PFSK-1 (cell line): ENCODE results near the gene MAGI1.

Source experiments
- FOXP2 ChIP-seq: optimal IDR thresholded peaks from 2 replicates; pipeline ENCODE3; 2011; ENCODE audit warnings: borderline replicate concordance, control low read depth, inconsistent platforms; ENCODE audit not compliant: insufficient read depth; ENCODE audit errors: extremely low read length, extremely low read depth
- POLR2AphosphoS5 ChIP-seq: IDR thresholded peaks from 2 replicates; pipeline ENCODE4 v1.6.1; 2012; ENCODE audit warnings: low read depth, mild to moderate bottlenecking, control low read depth, low read length, moderate library complexity
- REST ChIP-seq, 2 experiments: IDR thresholded peaks; 2 replicates each; pipeline versions ENCODE4 v1.6.1 to v1.8.0; 2011 to 2012; ENCODE audit warnings: low read depth in 2 of 2, low read length in 2 of 2, control low read depth in 1 of 2, inconsistent platforms in 1 of 2, mild to moderate bottlenecking in 1 of 2, moderate library complexity in 1 of 2; ENCODE audit not compliant: insufficient read depth in 1 of 2
- SIN3A ChIP-seq: IDR thresholded peaks from 2 replicates; pipeline ENCODE4 v1.6.1; 2012; ENCODE audit warnings: mild to moderate bottlenecking, low read length, moderate library complexity, borderline replicate concordance; ENCODE audit not compliant: insufficient read depth
- TAF1 ChIP-seq: IDR thresholded peaks from 2 replicates; pipeline ENCODE4 v1.6.1; 2012; ENCODE audit warnings: low read length, control low read depth, borderline replicate concordance; ENCODE audit not compliant: insufficient read depth

The MAGI1 gene

GRCh38 chr3:65433480-65433879, 605.2 kb downstream of the MAGI1 start:
- TF ChIP-seq REST (IDR thresholded peaks at IDR 0.05; ENCODE audit: insufficient read depth in 1 of 2, low read depth in 2 of 2, low read length in 2 of 2) (no peak), FOXP2 (no peak), SIN3A (no peak), TAF1 (no peak), POLR2AphosphoS5 (no peak)

- TF ChIP-seq TAF1 (no peak), REST (IDR thresholded peaks at IDR 0.05; ENCODE audit: insufficient read depth in 1 of 2, low read depth in 2 of 2, low read length in 2 of 2) (no peak), SIN3A (no peak), POLR2AphosphoS5 (no peak), FOXP2 (no peak)
These were observed 606.2 kb downstream of the MAGI1 start for GRCh38 chr3:65432388-65433003.

GRCh38 chr3:65425880-65426279, 612.8 kb downstream of the MAGI1 start:
- no peak for TF ChIP-seq SIN3A
- TF ChIP-seq TAF1 = no peak
- no peak for TF ChIP-seq POLR2AphosphoS5
- no peak for TF ChIP-seq REST (IDR thresholded peaks at IDR 0.05; ENCODE audit: insufficient read depth in 1 of 2, low read depth in 2 of 2, low read length in 2 of 2)
- TF ChIP-seq FOXP2 = no peak

- TF ChIP-seq REST (IDR thresholded peaks at IDR 0.05; ENCODE audit: insufficient read depth in 1 of 2, low read depth in 2 of 2, low read length in 2 of 2) (no peak), SIN3A (no peak), TAF1 (no peak), FOXP2 (no peak), POLR2AphosphoS5 (no peak)
These were observed 616.6 kb downstream of the MAGI1 start for GRCh38 chr3:65422154-65422553.
